ENCODE measurements around the gene VWA8.
"Not testable (repeated sequence)": the region's sequence is repeated elsewhere in the genome, so short reads cannot be mapped to it uniquely, and the experiment has no call there.

The VWA8 gene

GRCh38 chr13:41847216-41847615 is 113.7 kb downstream of the VWA8 start:
- DNase-seq: no peak

GRCh38 chr13:41842036-41842620 is 118.8 kb downstream of the VWA8 start:
- DNase-seq: no peak

GRCh38 chr13:41837629-41838028 is 123.3 kb downstream of the VWA8 start:
- no peak for DNase-seq

DNA sequence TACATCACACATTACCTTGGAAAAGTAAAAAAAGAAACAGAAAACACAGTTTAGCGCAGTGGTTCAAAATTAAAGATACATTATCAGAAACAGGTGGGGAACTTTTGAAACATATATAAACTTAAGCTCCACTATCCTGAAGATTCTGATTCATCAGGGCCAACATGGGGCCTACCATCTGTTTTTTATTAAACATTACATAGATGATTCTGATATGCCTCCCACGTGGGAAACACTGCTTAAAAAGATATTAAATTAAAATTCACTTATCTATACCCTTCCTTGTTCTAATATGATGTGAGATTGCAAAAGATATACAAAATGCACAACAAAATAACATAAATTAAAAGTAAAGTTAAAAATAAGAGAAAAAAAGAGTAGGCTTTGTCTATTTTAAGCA is 125.0 kb downstream of the VWA8 start:
- DNase-seq: no peak

- not testable (repeated sequence) for DNase-seq
These were observed 126.2 kb downstream of the VWA8 start for GRCh38 chr13:41834697-41835096.

DNA sequence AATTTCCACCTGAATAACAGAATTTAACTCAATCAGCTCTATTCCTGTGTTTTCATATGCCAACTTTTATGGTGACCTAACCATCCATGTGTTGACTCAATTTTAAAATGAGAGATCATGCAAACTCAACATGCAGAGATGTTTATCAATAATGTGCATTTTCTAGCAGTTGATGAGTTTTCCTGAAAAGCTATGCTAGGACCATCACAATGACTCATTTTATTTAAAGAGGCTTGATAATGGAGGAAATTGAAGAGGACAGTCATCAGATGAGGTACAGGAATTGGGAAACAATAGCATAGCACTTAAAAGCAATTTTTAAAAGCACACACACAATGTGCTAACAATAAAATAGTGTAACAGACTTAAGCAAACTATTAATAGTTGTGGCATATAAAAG is 127.1 kb downstream of the VWA8 start:
- DNase-seq: no peak

DNA sequence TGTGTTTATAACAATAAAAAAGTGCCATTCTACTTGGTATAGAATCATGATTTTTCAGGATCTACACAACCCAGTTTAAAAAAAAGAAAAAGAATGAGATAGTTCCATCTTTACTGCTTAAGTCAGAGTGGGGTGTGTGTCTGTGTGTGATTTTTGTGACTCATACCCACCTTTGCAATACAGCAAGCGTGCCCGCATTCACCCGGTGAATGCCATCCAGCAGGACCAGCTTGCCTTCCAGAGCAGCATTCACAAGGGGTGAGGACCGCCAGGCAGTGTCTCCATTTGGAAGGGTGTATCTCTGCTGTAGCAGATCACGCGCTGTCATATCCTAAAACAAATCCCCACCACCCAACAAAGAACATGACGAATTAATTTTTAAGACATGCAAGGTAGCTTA is 127.7 kb downstream of the VWA8 start:
- no peak for DNase-seq

DNA sequence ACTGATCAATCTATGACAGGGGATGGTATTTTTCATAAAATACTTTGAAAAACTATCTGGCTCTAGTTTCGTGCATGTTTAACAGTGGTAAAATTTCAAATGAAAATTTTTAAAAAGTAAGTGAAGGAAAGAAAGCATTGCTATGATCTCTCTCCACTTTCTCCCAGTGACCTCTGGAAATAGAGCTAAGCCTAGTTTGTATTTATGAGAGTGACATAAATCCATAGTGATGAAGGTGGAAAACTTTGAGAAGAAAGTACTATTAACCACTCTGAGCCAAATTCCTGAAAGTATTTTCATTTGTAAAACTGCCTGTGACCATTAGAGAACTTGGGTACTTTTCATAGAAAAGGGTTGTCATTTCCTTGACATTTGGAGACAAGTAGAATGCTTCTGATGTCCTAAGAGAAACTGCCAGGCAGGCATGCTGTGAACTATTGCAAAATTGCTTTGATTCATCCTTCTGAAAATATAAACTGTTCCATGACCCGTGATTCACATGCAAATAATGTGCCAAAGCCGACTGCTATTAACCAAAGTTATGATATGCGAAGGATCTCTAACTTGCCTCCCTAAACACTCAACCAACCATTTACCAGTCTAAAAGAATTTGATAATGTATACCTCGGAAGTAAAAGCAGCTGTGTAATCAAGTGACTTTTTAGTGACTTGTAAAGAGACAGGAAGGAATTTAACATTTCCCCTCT is 133.2 kb downstream of the VWA8 start:
- no peak for DNase-seq

DNA sequence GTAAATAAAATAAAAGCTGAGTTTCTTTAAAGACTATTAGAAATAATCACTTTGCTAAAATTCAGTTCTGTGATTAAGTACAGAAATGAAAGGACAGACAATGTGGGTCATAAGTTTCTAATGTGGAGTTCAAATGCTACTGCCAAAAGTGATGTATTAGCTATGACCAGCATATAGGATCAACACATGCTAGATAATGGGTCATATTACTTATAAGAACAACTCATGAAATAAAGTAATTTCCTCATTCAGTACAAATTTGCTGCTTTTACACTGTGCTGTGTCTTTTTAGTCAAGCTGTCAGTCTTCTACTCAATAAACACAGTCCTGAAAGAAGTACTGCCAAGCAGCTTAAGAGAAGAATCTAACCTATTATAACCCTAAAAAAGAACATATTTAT is 135.2 kb downstream of the VWA8 start:
- DNase-seq: no peak

DNA sequence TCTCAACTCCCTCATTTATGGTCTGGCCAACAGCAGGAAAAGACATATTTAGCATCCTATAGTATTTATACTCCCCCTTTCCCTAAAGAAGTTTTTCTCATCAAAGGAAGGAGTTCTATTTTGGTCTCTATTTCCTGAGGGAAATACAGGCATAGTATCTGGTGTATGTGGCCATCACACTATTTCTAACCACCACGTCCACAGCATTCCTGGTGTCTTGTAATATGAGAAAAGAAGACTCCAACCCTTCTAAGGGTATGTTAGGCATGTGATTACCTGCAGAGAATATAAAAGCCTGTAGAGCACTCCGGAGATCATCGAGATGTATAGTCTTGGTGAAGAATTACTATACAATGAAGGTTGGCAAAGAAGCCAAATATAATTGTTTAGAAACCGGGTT is 137.4 kb downstream of the VWA8 start:
- no peak for DNase-seq

GRCh38 chr13:41822560-41822959 is 138.3 kb downstream of the VWA8 start:
- DNase-seq: no peak

DNA sequence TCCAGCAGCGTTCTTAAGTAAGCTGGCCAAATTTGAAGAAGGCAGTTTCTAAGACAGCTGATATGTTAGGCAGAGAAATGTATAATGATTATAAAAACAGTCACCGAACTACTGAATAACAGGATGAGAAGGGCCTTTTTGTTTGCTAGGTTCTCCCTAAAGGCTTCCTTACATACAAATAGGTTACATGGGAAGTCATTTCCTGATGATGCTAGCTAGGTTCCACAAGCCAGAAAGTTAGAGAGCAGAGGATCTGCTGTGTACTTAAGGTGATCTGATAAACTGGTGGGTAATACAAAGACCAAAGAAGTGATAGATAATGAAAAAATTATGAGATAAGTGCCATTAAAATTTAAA is 139.7 kb downstream of the VWA8 start:
- no peak for DNase-seq

DNA sequence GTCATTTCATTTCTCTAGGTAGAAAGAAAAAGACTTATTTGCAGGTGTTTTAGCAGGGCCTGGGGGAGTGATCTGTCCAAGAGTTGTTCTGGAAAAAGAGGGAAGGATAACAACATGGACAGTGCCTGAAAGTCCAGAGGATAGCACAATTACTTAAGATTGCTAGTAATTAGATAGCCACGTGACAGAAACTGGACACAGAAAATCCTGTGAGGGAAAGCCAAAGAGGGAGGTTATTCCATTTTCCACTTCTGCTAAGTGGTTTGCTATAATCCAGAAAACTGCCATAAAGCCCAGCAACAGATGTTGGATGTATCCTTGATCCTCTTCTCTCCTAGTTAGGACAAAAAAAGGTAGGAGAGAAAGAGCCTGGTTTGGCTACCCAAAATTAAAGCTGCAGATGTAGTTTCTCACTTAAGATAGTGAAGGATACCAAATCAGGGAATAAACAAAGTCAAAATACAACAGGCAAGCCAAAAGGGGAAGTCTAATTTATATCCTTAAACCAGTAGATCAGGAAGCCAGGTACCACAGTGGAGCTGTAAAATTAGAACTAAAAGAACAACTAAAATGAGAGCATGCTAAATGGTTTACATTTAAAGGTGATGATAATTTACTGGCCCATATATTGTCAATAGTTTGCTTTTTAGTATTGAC is 140.2 kb downstream of the VWA8 start:
- DNase-seq: no peak

DNA sequence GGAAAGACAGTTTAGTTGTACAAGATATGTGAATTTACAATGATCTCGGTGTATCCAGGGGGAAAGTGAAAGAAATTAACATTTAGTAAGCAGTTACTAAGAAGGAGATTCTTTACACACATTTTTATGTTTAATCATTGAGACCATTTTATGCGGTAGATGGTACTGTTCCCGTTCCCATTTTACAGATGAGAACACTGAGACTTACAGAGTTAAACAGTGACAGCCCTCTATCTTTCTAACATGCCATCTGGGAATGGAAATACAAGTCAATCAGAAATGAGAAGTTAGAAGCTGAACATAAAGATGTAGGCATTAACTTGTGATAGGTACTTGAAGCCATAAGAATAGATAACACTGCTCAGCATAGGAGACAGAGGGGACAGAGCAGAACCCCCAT is 144.9 kb downstream of the VWA8 start:
- DNase-seq: no peak

- DNase-seq: no peak
These were observed 147.5 kb downstream of the VWA8 start for GRCh38 chr13:41813426-41813825.

DNA sequence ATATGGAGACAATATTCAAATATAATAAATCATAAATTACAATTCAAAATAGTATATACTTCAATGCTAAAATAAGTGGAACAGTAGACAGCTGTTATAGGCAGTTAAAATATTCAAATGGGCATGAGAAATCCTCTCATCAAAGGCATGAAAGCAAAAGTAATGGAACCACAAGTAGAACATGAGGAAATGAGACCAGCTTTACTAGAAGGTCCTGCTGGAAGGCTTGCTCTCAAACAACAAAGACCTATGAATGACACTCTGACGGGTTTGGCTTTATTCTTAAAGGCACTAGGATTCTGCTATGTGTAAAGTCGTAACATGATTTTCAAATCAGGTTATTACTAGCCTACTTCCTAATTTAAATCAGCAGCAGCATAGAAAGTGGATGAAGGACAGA is 148.1 kb downstream of the VWA8 start:
- DNase-seq: no peak

DNA sequence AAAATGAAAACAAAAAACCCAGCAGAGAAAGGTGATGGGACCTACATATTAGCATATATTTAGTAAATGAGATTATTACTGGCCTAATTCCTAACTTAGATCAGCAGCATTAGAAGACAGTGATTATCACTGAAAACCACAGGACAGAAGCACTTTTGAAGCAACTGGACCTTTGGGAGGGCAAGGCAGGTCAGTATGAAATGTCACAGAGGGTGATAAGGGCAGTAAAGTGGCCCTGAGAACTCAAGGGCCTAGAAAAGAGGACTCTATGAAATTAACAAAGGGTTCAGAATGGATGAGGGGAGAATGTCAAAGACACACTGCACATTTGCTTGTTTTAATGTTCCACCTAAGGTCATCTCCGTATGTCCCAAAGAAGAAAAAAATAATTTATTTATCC is 148.7 kb downstream of the VWA8 start:
- no peak for DNase-seq

GRCh38 chr13:41811588-41812021 is 149.3 kb downstream of the VWA8 start:
- DNase-seq: no peak

DNA sequence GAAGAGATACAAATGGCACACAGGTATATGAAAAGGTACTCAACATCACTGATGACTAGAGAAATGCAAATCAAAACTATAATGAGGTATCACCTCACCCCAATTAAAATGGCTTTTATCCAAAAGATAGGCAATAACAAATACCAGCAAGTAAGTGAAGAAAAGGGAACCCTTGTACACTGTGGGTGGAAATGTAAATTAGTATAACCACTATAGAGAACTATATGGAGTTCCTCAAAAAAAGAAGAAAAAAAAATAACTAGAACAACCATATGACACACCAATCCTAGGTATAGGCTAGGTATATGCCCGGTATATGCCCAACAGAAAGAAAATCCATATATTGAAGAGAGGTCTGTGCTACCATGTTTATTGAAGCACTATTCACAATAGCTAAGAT is 150.9 kb downstream of the VWA8 start:
- DNase-seq: no peak

DNA sequence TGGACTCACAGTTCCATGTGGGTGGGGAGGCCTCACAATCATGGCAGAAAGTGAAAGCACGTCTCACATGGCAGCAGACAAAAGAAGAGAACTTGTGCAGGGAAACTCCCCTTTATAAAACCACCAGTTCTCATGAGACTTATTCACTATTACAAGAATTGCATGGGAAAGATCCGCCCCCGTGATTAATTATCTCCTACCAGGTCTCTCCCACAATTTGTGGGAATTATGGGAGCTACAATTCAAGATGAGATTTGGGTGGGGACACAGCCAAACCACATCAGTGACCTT is 157.5 kb downstream of the VWA8 start:
- not testable (repeated sequence) for DNase-seq

DNA sequence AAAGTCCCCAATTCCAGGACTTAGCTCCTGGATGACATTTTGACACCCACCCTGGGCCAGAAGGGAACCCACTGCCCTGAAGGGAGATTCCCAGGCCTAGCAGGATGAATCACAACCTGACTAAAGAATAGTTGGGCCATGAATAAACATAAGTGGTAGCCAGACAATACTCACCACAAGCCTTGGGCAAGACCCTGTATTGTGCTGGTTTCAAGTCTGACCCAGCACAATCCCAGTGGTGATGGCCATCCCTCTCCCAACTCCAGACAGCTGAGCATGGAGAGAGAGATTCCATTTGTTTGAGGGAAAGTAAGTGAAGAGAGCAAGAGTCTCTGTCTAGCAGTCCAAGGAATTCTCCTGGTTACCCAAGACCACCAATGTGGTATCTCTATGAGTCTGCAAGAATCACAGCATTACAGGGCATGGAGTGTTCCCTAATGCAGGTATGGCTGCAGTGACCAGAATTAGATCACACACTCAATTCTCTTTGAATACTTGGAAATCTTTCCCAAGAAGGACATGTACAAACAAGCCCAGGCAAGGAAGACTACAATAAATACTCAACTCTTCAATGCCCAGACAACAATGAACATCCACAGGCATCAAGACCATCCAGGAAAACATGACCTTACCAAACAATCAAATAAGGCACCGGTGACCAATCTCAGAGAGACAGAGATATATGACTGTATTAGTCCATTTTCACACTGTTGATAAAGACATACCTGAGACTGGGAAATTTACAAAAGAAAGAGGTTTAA is 158.0 kb downstream of the VWA8 start:
- no peak for DNase-seq

- no peak for DNase-seq
These were observed 158.7 kb downstream of the VWA8 start for GRCh38 chr13:41802043-41802683.

DNA sequence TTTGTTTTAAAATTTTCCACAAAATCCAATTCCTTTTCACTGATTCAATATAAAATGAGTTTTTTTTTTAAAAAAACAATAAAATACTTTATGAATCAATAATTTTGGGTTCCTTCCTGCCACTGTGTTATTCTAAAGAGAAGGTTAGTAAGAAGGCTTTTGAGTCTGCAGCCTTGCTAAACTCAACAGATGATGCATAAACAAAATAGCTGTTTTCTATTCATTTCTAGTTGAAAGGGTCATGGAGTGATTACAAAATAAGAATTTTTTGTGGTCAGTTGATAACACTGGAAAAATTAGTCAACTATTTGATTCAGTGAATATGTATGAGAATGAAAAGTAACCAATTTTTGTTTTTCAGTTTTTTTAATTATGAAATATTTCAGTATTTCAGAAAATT is 169.9 kb downstream of the VWA8 start:
- DNase-seq: no peak

GRCh38 chr13:41788552-41788951 is 172.4 kb downstream of the VWA8 start:
- DNase-seq: no peak

Data from NCI-H774 (cell line).